MM.1S (cell line): Measurements from ENCODE around the gene MCF2L2.
"Not testable (repeated sequence)": the region's sequence is repeated elsewhere in the genome, so short reads cannot be mapped to it uniquely, and the experiment has no call there.

Source experiments
- DNase-seq: peaks from one replicate; pipeline ENCODE4 v3.0.0-alpha.2; 2015
- H2AFZ ChIP-seq: fragments of 300-600 bp; sonication (generic); 2 replicates; pipeline ENCODE4 v1.6.0; 2016; ENCODE audit warnings: antibody characterized with exemption, low read length
- H3F3A ChIP-seq: fragments of 300-600 bp; sonication (generic); 2 replicates; pipeline ENCODE4 v1.6.1; 2016; ENCODE audit warnings: mild to moderate bottlenecking, antibody characterized with exemption, low read length, moderate library complexity, mixed read lengths; ENCODE audit not compliant: insufficient read depth
- H3K27ac ChIP-seq: fragments of 300-600 bp; sonication (generic); 2 replicates; pipeline ENCODE4 v1.5.1; 2016; ENCODE audit warnings: mild to moderate bottlenecking, low read length
- H3K27me3 ChIP-seq: fragments of 300-600 bp; sonication (generic); replicated peaks from 2 replicates; pipeline ENCODE4 v1.6.0; 2016; ENCODE audit warnings: low read length; ENCODE audit not compliant: insufficient read depth
- H3K36me3 ChIP-seq: fragments of 300-600 bp; sonication (generic); replicated peaks from 2 replicates; pipeline ENCODE4 v1.6.1; 2016; ENCODE audit warnings: mild to moderate bottlenecking, low read length, mixed read lengths; ENCODE audit not compliant: insufficient read depth
- H3K4me1 ChIP-seq: fragments of 300-600 bp; sonication (generic); 2 replicates; pipeline ENCODE4 v1.6.1; 2016; ENCODE audit warnings: low read length, mixed read lengths
- H3K4me2 ChIP-seq: fragments of 300-600 bp; sonication (generic); 2 replicates; pipeline ENCODE4 v1.6.0; 2016; ENCODE audit warnings: low read depth, low read length
- H3K4me3 ChIP-seq: fragments of 300-600 bp; sonication (generic); 2 replicates; pipeline ENCODE4 v1.5.1; 2016; ENCODE audit warnings: low read length, mixed read lengths
- H3K79me2 ChIP-seq: fragments of 300-600 bp; sonication (generic); 2 replicates; pipeline ENCODE4 v1.6.1; 2016; ENCODE audit warnings: mixed run types, low read length, mixed read lengths
- H3K9ac ChIP-seq: fragments of 300-600 bp; sonication (generic); 2 replicates; pipeline ENCODE4 v1.6.1; 2016; ENCODE audit warnings: low read length, mixed read lengths
- H3K9me2 ChIP-seq: fragments of 300-600 bp; sonication (generic); replicated peaks from 2 replicates; pipeline ENCODE4 v1.6.1; 2016; ENCODE audit warnings: mild to moderate bottlenecking, low read length, mixed read lengths; ENCODE audit not compliant: insufficient read depth
- H3K9me3 ChIP-seq: fragments of 300-600 bp; sonication (generic); replicated peaks from 2 replicates; pipeline ENCODE4 v1.6.1; 2016; ENCODE audit warnings: mild to moderate bottlenecking, low read length, mixed read lengths; ENCODE audit not compliant: insufficient read depth
- H4K20me1 ChIP-seq: fragments of 300-600 bp; sonication (generic); 2 replicates; pipeline ENCODE4 v1.6.1; 2016; ENCODE audit warnings: mild to moderate bottlenecking, low read length, moderate library complexity, mixed read lengths; ENCODE audit not compliant: insufficient read depth
- CTCF ChIP-seq: fragments of 300-600 bp; sonication (generic); IDR thresholded peaks from 2 replicates; pipeline ENCODE4 v1.5.1; 2016; ENCODE audit warnings: antibody characterized with exemption, low read length, mixed read lengths
- EZH2 ChIP-seq: fragments of 300-600 bp; sonication (generic); optimal IDR thresholded peaks from 2 replicates; pipeline ENCODE3; 2017; ENCODE audit warnings: low read depth, mild to moderate bottlenecking, antibody characterized with exemption, low read length, mixed read lengths
- EZH2phosphoT487 ChIP-seq: fragments of 300-600 bp; sonication (generic); IDR thresholded peaks from 2 replicates; pipeline ENCODE4 v1.6.1; 2018; ENCODE audit warnings: antibody characterized with exemption, low read length

The MCF2L2 gene

GRCh38 chr3:183468424-183468823 lies 40.0 kb upstream of the MCF2L2 start:
- Histone ChIP-seq H3K36me3 (no peaks in the 10 kb centered on the region), H2AFZ (0 out of 2 replicates have a peak overlapping the region, but pooled peaks have one; percentile 73), H3K9ac (no peak overlapping the region; the same call in 1 of the 2 replicates), H3K9me3 (no peaks in the 10 kb centered on the region), H3K27me3 (no peaks in the 10 kb centered on the region), H3K9me2 (no peaks in the 10 kb centered on the region), H3K4me2 (peak overlapping the region; percentile 90), H3K79me2 (no peaks in the 10 kb centered on the region), H3F3A (peaks cover 11% of the 10 kb centered on the region), H3K4me3 (no peak overlapping the region), H3K4me1 (peaks cover 10% of the 10 kb centered on the region), H3K27ac (peak overlapping the region; percentile 3; the same call in 1 of the 2 replicates), H4K20me1 (no peaks in the 10 kb centered on the region)
- TF ChIP-seq EZH2 (no peak), CTCF (no peak), EZH2phosphoT487 (no peak)
- DNase-seq = peak; percentile 42

GRCh38 chr3:183466575-183466974 lies 38.2 kb upstream of the MCF2L2 start:
- no peak for DNase-seq
- Histone ChIP-seq H3K79me2 (no peaks in the 10 kb centered on the region), H3K9me2 (no peaks in the 10 kb centered on the region), H3K9me3 (no peaks in the 10 kb centered on the region), H3K27ac (no peak overlapping the region), H3F3A (peaks cover 11% of the 10 kb centered on the region), H3K4me3 (no peak overlapping the region), H3K4me2 (no peak overlapping the region), H3K4me1 (peaks cover 10% of the 10 kb centered on the region), H4K20me1 (no peaks in the 10 kb centered on the region), H3K36me3 (no peaks in the 10 kb centered on the region), H3K9ac (no peak overlapping the region), H3K27me3 (no peaks in the 10 kb centered on the region), H2AFZ (no peak overlapping the region)
- TF ChIP-seq EZH2 = no peak
- TF ChIP-seq CTCF = no peak

GRCh38 chr3:183465710-183466109 lies 37.3 kb upstream of the MCF2L2 start:
- H2AFZ ChIP-seq, H4K20me1 ChIP-seq, H3K4me3 ChIP-seq, H3K4me1 ChIP-seq, H3K79me2 ChIP-seq, H3K9me3 ChIP-seq, H3K27me3 ChIP-seq, H3K36me3 ChIP-seq, DNase-seq, H3K9ac ChIP-seq, H3K4me2 ChIP-seq, H3K9me2 ChIP-seq, H3K27ac ChIP-seq: not testable (repeated sequence)
- H3F3A ChIP-seq = peaks cover 11% of the 10 kb centered on the region

GRCh38 chr3:183464480-183464879 lies 36.1 kb upstream of the MCF2L2 start:
- Histone ChIP-seq H3F3A (peaks cover 11% of the 10 kb centered on the region), H3K9ac (no peak overlapping the region), H3K27me3 (no peaks in the 10 kb centered on the region), H3K9me2 (no peaks in the 10 kb centered on the region), H3K27ac (no peak overlapping the region), H3K36me3 (no peaks in the 10 kb centered on the region), H3K4me3 (no peak overlapping the region), H3K79me2 (no peaks in the 10 kb centered on the region), H3K4me2 (no peak overlapping the region), H2AFZ (no peak overlapping the region), H3K9me3 (no peaks in the 10 kb centered on the region), H4K20me1 (no peaks in the 10 kb centered on the region), H3K4me1 (peaks cover 10% of the 10 kb centered on the region)
- no peak for DNase-seq
- TF ChIP-seq CTCF (no peak), EZH2 (no peak), EZH2phosphoT487 (no peak)
